Liver (tissue), 9 donors: ENCODE data around the gene GADD45B. TPM values are rescaled to one million over a fixed set of nuclear protein-coding genes. Genes with fewer than 3 reads are reported as not detected.
A peak's percentile ranks its signal among the peaks of the same experiment; 100 is the strongest.

Experiments
- DNase-seq: peaks from one replicate; pipeline ENCODE4 v3.0.0-alpha.2; 2017; ENCODE audit warnings: low spot score
- H3K27ac ChIP-seq, 2 donors: one replicate each; pipeline ENCODE4 v1.7.0; 2013; ENCODE audit warnings: inconsistent platforms in 2 of 2, low read length in 2 of 2, control low read depth in 1 of 2, low read depth in 1 of 2, mild to moderate bottlenecking in 1 of 2
- H3K27me3 ChIP-seq, 4 donors: one replicate each; pipeline versions ENCODE4 v1.6.1 to v1.7.0; 2013; ENCODE audit warnings: low read length in 3 of 4, inconsistent platforms in 1 of 4, mild to moderate bottlenecking in 1 of 4, moderate library complexity in 1 of 4; ENCODE audit not compliant: control insufficient read depth in 4 of 4, insufficient read depth in 4 of 4
- H3K36me3 ChIP-seq, 4 donors: one replicate each; pipeline versions ENCODE4 v1.6.1 to v1.7.0; 2013; ENCODE audit warnings: low read length in 3 of 4, mild to moderate bottlenecking in 3 of 4, low read depth in 1 of 4, moderate library complexity in 1 of 4; ENCODE audit not compliant: control insufficient read depth in 4 of 4, insufficient read depth in 3 of 4
- H3K4me1 ChIP-seq, 4 donors: one replicate each; pipeline versions ENCODE4 v1.6.1 to v1.7.0; 2013; ENCODE audit warnings: low read length in 3 of 4, mild to moderate bottlenecking in 3 of 4, moderate library complexity in 1 of 4; ENCODE audit not compliant: control insufficient read depth in 4 of 4, insufficient read depth in 4 of 4
- H3K4me3 ChIP-seq, 3 donors: one replicate each; pipeline versions ENCODE4 v1.6.1 to v1.7.0; 2013; ENCODE audit warnings: low read length in 3 of 3, control low read depth in 1 of 3, low read depth in 1 of 3, mild to moderate bottlenecking in 1 of 3
- H3K9ac ChIP-seq, 2 donors: one replicate each; pipeline ENCODE4 v1.7.0; 2013; ENCODE audit warnings: low read length in 2 of 2, mild to moderate bottlenecking in 2 of 2, moderate library complexity in 2 of 2, control low read depth in 1 of 2, low read depth in 1 of 2
- H3K9me3 ChIP-seq, 4 donors: one replicate each; pipeline versions ENCODE4 v1.6.1 to v1.7.0; 2013; ENCODE audit warnings: low read length in 3 of 4; ENCODE audit not compliant: control insufficient read depth in 4 of 4
- CTCF ChIP-seq: fragments of 150-350 bp; IDR thresholded peaks from 2 replicates; pipeline ENCODE4 v1.5.1; 2017; ENCODE audit warnings: improper control_type of control experiment, low read depth, low read length; ENCODE audit not compliant: missing input control
- EGR1 ChIP-seq, 2 donors: IDR thresholded peaks; 2 replicates each; pipeline ENCODE4 v1.6.1; 2016 to 2018; ENCODE audit warnings: antibody characterized with exemption in 2 of 2, low read depth in 2 of 2
- GABPA ChIP-seq, 2 donors: IDR thresholded peaks in 1 of 2; conservative IDR thresholded peaks in 1 of 2; 2 replicates each; pipeline ENCODE4 v1.6.1; 2016; ENCODE audit warnings: antibody characterized with exemption in 2 of 2, mild to moderate bottlenecking in 1 of 2, moderate library complexity in 1 of 2
- HNF4A ChIP-seq, 2 donors: conservative IDR thresholded peaks; 2 replicates each; pipeline ENCODE4 v1.6.1; 2016; ENCODE audit warnings: antibody characterized with exemption in 2 of 2, mild to moderate bottlenecking in 2 of 2
- HNF4G ChIP-seq: IDR thresholded peaks from 2 replicates; pipeline ENCODE4 v1.6.1; 2016; ENCODE audit warnings: antibody characterized with exemption
- JUND ChIP-seq, 2 donors: IDR thresholded peaks; 2 replicates each; pipeline ENCODE4 v1.6.1; 2016; ENCODE audit warnings: antibody characterized with exemption in 2 of 2
- MAX ChIP-seq: IDR thresholded peaks from 2 replicates; pipeline ENCODE4 v1.6.1; 2016; ENCODE audit warnings: antibody characterized with exemption
- RAD21 ChIP-seq, 2 donors: IDR thresholded peaks; 2 replicates each; pipeline ENCODE4 v1.6.1; 2016; ENCODE audit warnings: antibody characterized with exemption in 2 of 2, mild to moderate bottlenecking in 2 of 2
- RXRA ChIP-seq, 2 donors: IDR thresholded peaks; 2 replicates each; pipeline ENCODE4 v1.6.1; 2017 to 2018; ENCODE audit warnings: antibody characterized with exemption in 2 of 2, mild to moderate bottlenecking in 1 of 2
- ZBTB33 ChIP-seq: IDR thresholded peaks from 2 replicates; pipeline ENCODE4 v1.6.1; 2016; ENCODE audit warnings: antibody characterized with exemption
- WGBS: extraction: QIAGEN DNeasy Blood & Tissue Kit; methylation state at CpG from one replicate; pipeline ENCODE4 v1.1.7; 2013; 5-methylcytosine and 5-hydroxymethylcytosine counted together
- polyA plus RNA-seq, 2 donors: library from polyadenylated mRNA; stranded (reverse) in 1 of 2; unstranded in 1 of 2; fragments of 200-250 nt in 1 of 2; fragments of >200 nt in 1 of 2; fragmentation: Nextera tagmentation in 1 of 2; extraction: Ambion mirVana in 1 of 2; gene quantifications; one replicate each; pipeline versions ENCODE4 v1.2.1 to v1.2.3, GENCODE V29; 2013 to 2015
- total RNA-seq, 2 donors: library from RNA; depleted of rRNA; stranded (reverse); fragments of >200 nt; gene quantifications; one replicate each; pipeline ENCODE4 v1.2.3, GENCODE V29; 2014
- donor health status: healthy.
- donor health status: healthy.
- donor health status: healthy.
- donor health status: healthy.
- donor health status: healthy.

GADD45B gene
- total and polyA plus RNA-seq, 4 donors: 11.6 to 86.3 (median 82.4) TPM

- Histone ChIP-seq H3K27ac (peak overlapping the region; percentile 93 to 94), H3K36me3 (peaks cover 4 to 7% (median 6%) of the 10 kb centered on the region in 4 donors), H3K9me3 (no peaks in the 10 kb centered on the region), H3K9ac (peak overlapping the region; percentile 11 to 78), H3K4me1 (peaks cover 0 to 9% (median 7%) of the 10 kb centered on the region in 4 donors), H3K27me3 (no peaks in the 10 kb centered on the region), H3K4me3 (peak overlapping the region; percentile 73 to 87 (median 83))
- peak; percentile 79 for DNase-seq
- TF ChIP-seq RXRA (IDR thresholded peaks at IDR 0.05) (peak in 1 of 2 donors; percentile 19), ZBTB33 (no peak), CTCF (peak; percentile 97), MAX (no peak), HNF4A (conservative IDR thresholded peaks at IDR 0.05) (peak in 1 of 2 donors; percentile 7), RAD21 (IDR thresholded peaks at IDR 0.05) (peak; percentile 95), GABPA (IDR thresholded peaks at IDR 0.05 in 1 of 2, conservative IDR thresholded peaks at IDR 0.05 in 1 of 2) (peak in 1 of 2 donors; percentile 14), HNF4G (no peak), JUND (IDR thresholded peaks at IDR 0.05) (peak in 1 of 2 donors; percentile 16)
- WGBS: 6% methylated on average over 60 of the region's 60 CpGs
Observed at GRCh38 chr19:2474232-2475017, 1.5 kb upstream of the GADD45B start.

- DNase-seq: peak; percentile 44
- H3K36me3 ChIP-seq: peaks cover 4 to 7% (median 6%) of the 10 kb centered on the region in 4 donors
- peak overlapping the region; percentile 73 to 87 (median 83) for H3K4me3 ChIP-seq
- whole genome bisulfite sequencing: under 1% methylated on average over 45 of the region's 45 CpGs
- peaks cover 0 to 9% (median 7%) of the 10 kb centered on the region in 4 donors for H3K4me1 ChIP-seq
- H3K27ac ChIP-seq: peak overlapping the region; percentile 93 to 94
- TF ChIP-seq HNF4A (conservative IDR thresholded peaks at IDR 0.05) (no peak), EGR1 (IDR thresholded peaks at IDR 0.05; ENCODE audit: low read depth in 2 of 2) (no peak), JUND (IDR thresholded peaks at IDR 0.05) (peak in 1 of 2 donors; percentile 0)
- H3K9me3 ChIP-seq: no peaks in the 10 kb centered on the region
- H3K9ac ChIP-seq: peak overlapping the region; percentile 11 to 78
- no peaks in the 10 kb centered on the region for H3K27me3 ChIP-seq
Observed at GRCh38 chr19:2475018-2475701, 767 bp upstream of the GADD45B start.
